WTC11 (cell line): Measurements from ENCODE around the gene UGGT2.

Experiments
- CTCF ChIP-seq: fragments of 200-600 bp; IDR thresholded peaks from 2 replicates; pipeline ENCODE4 v1.8.0; 2022; ENCODE audit warnings: antibody characterized with exemption
- HMGXB4 ChIP-seq: sonication (generic); formaldehyde crosslinking; IDR thresholded peaks from 2 replicates; pipeline ENCODE4 v1.8.1; 2023; ENCODE audit warnings: mild to moderate bottlenecking, moderate library complexity, missing genetic modification reagents
- JUN ChIP-seq: sonication (generic); formaldehyde crosslinking; IDR thresholded peaks from 2 replicates; pipeline ENCODE4 v1.8.0; 2023; ENCODE audit warnings: mild to moderate bottlenecking, missing genetic modification reagents
- PRRX2 ChIP-seq: fragments of 250-450 bp; sonication (Bioruptor Pico); IDR thresholded peaks from 2 replicates; pipeline ENCODE4 v1.8.0; 2021; ENCODE audit warnings: mild to moderate bottlenecking
- SMAD3 ChIP-seq: sonication (generic); formaldehyde crosslinking; IDR thresholded peaks from 2 replicates; pipeline ENCODE4 v1.8.0; 2022; ENCODE audit warnings: missing genetic modification reagents, mild to moderate bottlenecking, borderline replicate concordance
- SP1 ChIP-seq: sonication (generic); formaldehyde crosslinking; conservative IDR thresholded peaks from 2 replicates; pipeline ENCODE4 v1.8.1; 2022; ENCODE audit warnings: missing genetic modification reagents
- USF2 ChIP-seq: sonication (generic); formaldehyde crosslinking; IDR thresholded peaks from 2 replicates; pipeline ENCODE4 v1.8.1; 2023; ENCODE audit warnings: mild to moderate bottlenecking, missing genetic modification reagents, moderate library complexity
- ZBTB21 ChIP-seq: sonication (generic); formaldehyde crosslinking; IDR thresholded peaks from 2 replicates; pipeline ENCODE4 v1.8.1; 2023; ENCODE audit warnings: mild to moderate bottlenecking, missing genetic modification reagents, borderline replicate concordance
- ZNF423 ChIP-seq: fragments of 250-450 bp; sonication (Bioruptor Pico); IDR thresholded peaks from 2 replicates; pipeline ENCODE4 v2.1.2; 2022; ENCODE audit warnings: mild to moderate bottlenecking, moderate library complexity
- ZSCAN18 ChIP-seq: fragments of 250-450 bp; sonication (Bioruptor Pico); IDR thresholded peaks from 2 replicates; pipeline ENCODE4 v2.1.2; 2022; ENCODE audit warnings: mild to moderate bottlenecking, moderate library complexity
- TF ChIP-seq, protein P1 (sequence below): sonication (generic); formaldehyde crosslinking; IDR thresholded peaks from 2 replicates; pipeline ENCODE4 v1.8.1; 2023; ENCODE audit warnings: mild to moderate bottlenecking, missing genetic modification reagents, borderline replicate concordance

GRCh38 chr13:95902741-95903140 is 150.5 kb downstream of the UGGT2 start:
- no peak for TF ChIP-seq ZSCAN18 (CRISPR knock-in tag)
- no peak for TF ChIP-seq CTCF
- TF ChIP-seq SMAD3 (CRISPR knock-in tag): no peak
- no peak for TF ChIP-seq USF2 (CRISPR knock-in tag)
- TF ChIP-seq SP1 (CRISPR knock-in tag): no peak
- no peak for TF ChIP-seq JUN (CRISPR knock-in tag)
- no peak for TF ChIP-seq ZNF423
- TF ChIP-seq HMGXB4 (CRISPR knock-in tag): no peak
- TF ChIP-seq ZBTB21 (CRISPR knock-in tag): no peak
- no peak for TF ChIP-seq PRRX2 (CRISPR knock-in tag)
- TF ChIP-seq, protein P1, sequence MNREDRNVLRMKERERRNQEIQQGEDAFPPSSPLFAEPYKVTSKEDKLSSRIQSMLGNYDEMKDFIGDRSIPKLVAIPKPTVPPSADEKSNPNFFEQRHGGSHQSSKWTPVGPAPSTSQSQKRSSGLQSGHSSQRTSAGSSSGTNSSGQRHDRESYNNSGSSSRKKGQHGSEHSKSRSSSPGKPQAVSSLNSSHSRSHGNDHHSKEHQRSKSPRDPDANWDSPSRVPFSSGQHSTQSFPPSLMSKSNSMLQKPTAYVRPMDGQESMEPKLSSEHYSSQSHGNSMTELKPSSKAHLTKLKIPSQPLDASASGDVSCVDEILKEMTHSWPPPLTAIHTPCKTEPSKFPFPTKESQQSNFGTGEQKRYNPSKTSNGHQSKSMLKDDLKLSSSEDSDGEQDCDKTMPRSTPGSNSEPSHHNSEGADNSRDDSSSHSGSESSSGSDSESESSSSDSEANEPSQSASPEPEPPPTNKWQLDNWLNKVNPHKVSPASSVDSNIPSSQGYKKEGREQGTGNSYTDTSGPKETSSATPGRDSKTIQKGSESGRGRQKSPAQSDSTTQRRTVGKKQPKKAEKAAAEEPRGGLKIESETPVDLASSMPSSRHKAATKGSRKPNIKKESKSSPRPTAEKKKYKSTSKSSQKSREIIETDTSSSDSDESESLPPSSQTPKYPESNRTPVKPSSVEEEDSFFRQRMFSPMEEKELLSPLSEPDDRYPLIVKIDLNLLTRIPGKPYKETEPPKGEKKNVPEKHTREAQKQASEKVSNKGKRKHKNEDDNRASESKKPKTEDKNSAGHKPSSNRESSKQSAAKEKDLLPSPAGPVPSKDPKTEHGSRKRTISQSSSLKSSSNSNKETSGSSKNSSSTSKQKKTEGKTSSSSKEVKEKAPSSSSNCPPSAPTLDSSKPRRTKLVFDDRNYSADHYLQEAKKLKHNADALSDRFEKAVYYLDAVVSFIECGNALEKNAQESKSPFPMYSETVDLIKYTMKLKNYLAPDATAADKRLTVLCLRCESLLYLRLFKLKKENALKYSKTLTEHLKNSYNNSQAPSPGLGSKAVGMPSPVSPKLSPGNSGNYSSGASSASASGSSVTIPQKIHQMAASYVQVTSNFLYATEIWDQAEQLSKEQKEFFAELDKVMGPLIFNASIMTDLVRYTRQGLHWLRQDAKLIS (CRISPR knock-in tag): no peak
